IMR-90 (cell line): ENCODE data around the gene GPR152. TPM values are rescaled to one million over a fixed set of nuclear protein-coding genes. Genes with fewer than 3 reads are reported as not detected.

Experiments
- ATAC-seq: fragments of 200-7000 bp; cut with Tn5 transposase; 2 replicates; pipeline ENCODE4 v1.9.1; 2020; ENCODE audit warnings: low read depth, mild to moderate bottlenecking, moderate library complexity
- BruUV-seq: library from RNA; stranded (reverse); fragments of 400-500 nt; replicated peaks from 2 replicates; lab custom pipeline; 2021; lab: Mats Ljungman, UMichigan
- CTCF ChIA-PET: fragments of 300-600 bp; formaldehyde crosslinking; extraction: SDS; loops from one replicate; lab custom pipeline; 2021; ENCODE audit warnings: antibody characterized with exemption; lab: Yijun Ruan, JAX
- POLR2A ChIA-PET: fragments of 300-600 bp; sonication (Branson Sonifier 250); formaldehyde crosslinking; loops from one replicate; lab custom pipeline; 2022; ENCODE audit warnings: antibody characterized with exemption; ENCODE audit not compliant: unreplicated experiment; lab: Charles Lee
- DNase-seq: peaks from one replicate; pipeline ENCODE4 v3.0.0; 2013
- H2AFZ ChIP-seq: replicated peaks from 2 replicates; pipeline ENCODE3; 2013; ENCODE audit warnings: low read length, mild to moderate bottlenecking; ENCODE audit not compliant: poor library complexity
- H2AK5ac ChIP-seq: 2 replicates; pipeline ENCODE4 v1.6.1; 2013; ENCODE audit warnings: low read depth, low read length, inconsistent platforms
- H2AK9ac ChIP-seq: replicated peaks from 2 replicates; pipeline ENCODE3; 2013; ENCODE audit warnings: mild to moderate bottlenecking, low read depth, low read length, moderate library complexity; ENCODE audit not compliant: poor library complexity
- H2BK120ac ChIP-seq: 2 replicates; pipeline ENCODE4 v1.6.1; 2013; ENCODE audit warnings: low read depth, low read length, inconsistent platforms
- H2BK15ac ChIP-seq: 3 replicates; pipeline ENCODE4 v1.6.1; 2013; ENCODE audit warnings: low read depth, low read length, inconsistent platforms
- H2BK20ac ChIP-seq: 2 replicates; pipeline ENCODE4 v1.6.1; 2013; ENCODE audit warnings: low read depth, mild to moderate bottlenecking, inconsistent platforms, low read length, moderate library complexity
- H2BK5ac ChIP-seq: 2 replicates; pipeline ENCODE4 v1.6.1; 2013; ENCODE audit warnings: mild to moderate bottlenecking, low read depth, low read length, inconsistent platforms; ENCODE audit not compliant: poor library complexity, severe bottlenecking
- H3K14ac ChIP-seq: replicated peaks from 2 replicates; pipeline ENCODE4 v1.6.1; 2013; ENCODE audit warnings: low read depth, low read length, inconsistent platforms
- H3K18ac ChIP-seq: 2 replicates; pipeline ENCODE4 v1.6.1; 2013; ENCODE audit warnings: low read depth, low read length, control low read depth
- H3K23ac ChIP-seq: 2 replicates; pipeline ENCODE4 v1.6.1; 2013; ENCODE audit warnings: low read depth, low read length, inconsistent platforms
- H3K27ac ChIP-seq: 2 replicates; pipeline ENCODE4 v1.5.1; 2013; ENCODE audit warnings: mild to moderate bottlenecking, control low read depth, low read length; ENCODE audit not compliant: insufficient read depth
- H3K27me3 ChIP-seq: 2 replicates; pipeline ENCODE4 v1.6.1; 2013; ENCODE audit warnings: low read length; ENCODE audit not compliant: control insufficient read depth, insufficient read depth
- H3K36me3 ChIP-seq: 2 replicates; pipeline ENCODE4 v1.6.1; 2013; ENCODE audit warnings: low read length, mixed read lengths; ENCODE audit not compliant: control insufficient read depth, insufficient read depth
- H3K4ac ChIP-seq: 2 replicates; pipeline ENCODE4 v1.6.1; 2013; ENCODE audit warnings: low read depth, low read length, inconsistent platforms
- H3K4me1 ChIP-seq: 2 replicates; pipeline ENCODE4 v1.6.1; 2013; ENCODE audit warnings: low read length, mixed read lengths; ENCODE audit not compliant: control insufficient read depth, insufficient read depth
- H3K4me2 ChIP-seq: 2 replicates; pipeline ENCODE4 v1.6.1; 2013; ENCODE audit warnings: low read depth, mild to moderate bottlenecking, control low read depth, low read length, moderate library complexity
- H3K4me3 ChIP-seq: 2 replicates; pipeline ENCODE4 v1.5.1; 2013; ENCODE audit warnings: low read depth, mild to moderate bottlenecking, control low read depth, low read length, moderate library complexity; ENCODE audit not compliant: insufficient read depth
- H3K56ac ChIP-seq: 2 replicates; pipeline ENCODE4 v1.6.1; 2013; ENCODE audit warnings: low read length, inconsistent platforms; ENCODE audit not compliant: insufficient read depth; ENCODE audit errors: extremely low read depth
- H3K79me1 ChIP-seq, 2 experiments: 2 replicates each; pipeline ENCODE4 v1.6.1; 2013; ENCODE audit warnings: low read length in 2 of 2, inconsistent platforms in 1 of 2, low read depth in 1 of 2
- H3K9ac ChIP-seq: 2 replicates; pipeline ENCODE4 v1.6.1; 2013; ENCODE audit warnings: low read depth, low read length, control low read depth
- H3K9me1 ChIP-seq: 2 replicates; pipeline ENCODE4 v1.6.1; 2013; ENCODE audit warnings: low read length, inconsistent platforms; ENCODE audit not compliant: insufficient read depth
- H3K9me3 ChIP-seq: 2 replicates; pipeline ENCODE4 v1.6.1; 2013; ENCODE audit warnings: low read length; ENCODE audit not compliant: control insufficient read depth, insufficient read depth
- H4K20me1 ChIP-seq: 2 replicates; pipeline ENCODE4 v1.6.1; 2013; ENCODE audit warnings: low read length, inconsistent platforms; ENCODE audit not compliant: insufficient read depth
- H4K5ac ChIP-seq: 2 replicates; pipeline ENCODE4 v1.6.1; 2013; ENCODE audit warnings: mild to moderate bottlenecking, low read depth, low read length, control low read depth
- H4K8ac ChIP-seq, 2 experiments: 2 replicates each; pipeline ENCODE4 v1.6.1; 2013; ENCODE audit warnings: low read depth in 2 of 2, low read length in 2 of 2, control low read depth in 1 of 2, inconsistent platforms in 1 of 2
- H4K91ac ChIP-seq: 2 replicates; pipeline ENCODE4 v1.6.1; 2013; ENCODE audit warnings: low read depth, low read length, inconsistent platforms; ENCODE audit not compliant: insufficient read depth
- CHD1 ChIP-seq: IDR thresholded peaks from 2 replicates; pipeline ENCODE4 v1.6.1; 2012; ENCODE audit warnings: low read depth, low read length, improper control_type of control experiment
- FOS ChIP-seq: fragments of 150-350 bp; IDR thresholded peaks from 2 replicates; pipeline ENCODE4 v1.6.1; 2016; ENCODE audit warnings: low read depth, low read length
- MXI1 ChIP-seq: IDR thresholded peaks from 2 replicates; pipeline ENCODE4 v1.6.1; 2012; ENCODE audit warnings: low read depth, mild to moderate bottlenecking, low read length, moderate library complexity, borderline replicate concordance
- POLR2A ChIP-seq: IDR thresholded peaks from 2 replicates; pipeline ENCODE4 v1.6.1; 2012; ENCODE audit warnings: mild to moderate bottlenecking, low read depth, low read length
- RAD21 ChIP-seq: IDR thresholded peaks from 2 replicates; pipeline ENCODE4 v1.6.1; 2012; ENCODE audit warnings: low read length, improper control_type of control experiment
- RCOR1 ChIP-seq: IDR thresholded peaks from 2 replicates; pipeline ENCODE4 v1.6.1; 2012; ENCODE audit warnings: mild to moderate bottlenecking, low read length, improper control_type of control experiment; ENCODE audit not compliant: insufficient replicate concordance
- SMC3 ChIP-seq: fragments of 150-350 bp; IDR thresholded peaks from 2 replicates; pipeline ENCODE4 v1.6.1; 2016; ENCODE audit warnings: low read depth, mild to moderate bottlenecking, antibody characterized with exemption, low read length, moderate library complexity
- WGBS, 2 experiments: methylation state at CpG; one replicate each; pipeline versions ENCODE4 v1.1.5 to v1.1.7; 2013; ENCODE audit warnings: missing lambda C conversion rate in 2 of 2; ENCODE audit not compliant: insufficient read length in 1 of 2; ENCODE audit errors: extremely low coverage in 2 of 2; 5-methylcytosine and 5-hydroxymethylcytosine counted together
- dilution Hi-C: fragments of 300-500 bp; cut with HindIII; formaldehyde crosslinking; loops from one replicate; pipeline ENCODE4 v1.14.3; 2018; ENCODE audit warnings: low sequenced_read_pairs; ENCODE audit not compliant: unreplicated experiment
- in situ Hi-C: fragments of 300-500 bp; cut with MboI; formaldehyde crosslinking; loops from 3 replicates; pipeline ENCODE4 v1.14.3; 2019; ENCODE audit warnings: low sequenced_read_pairs, inconsistent platforms, mixed read lengths
- intact Hi-C: fragments of 100-400 bp; cut with micrococcal nuclease; formaldehyde crosslinking; loops from 2 replicates; pipeline ENCODE4 v1.10.0; 2022
- polyA plus RNA-seq, 3 experiments: library from polyadenylated mRNA; depleted of rRNA; stranded (reverse); fragments of >200 nt; gene quantifications; 2 replicates each; pipeline ENCODE4 v1.2.3, GENCODE V29; 2012; ENCODE audit warnings: low replicate concordance in 1 of 3
- total RNA-seq: library from RNA; depleted of rRNA; stranded (reverse); fragments of >200 nt; gene quantifications from 2 replicates; pipeline ENCODE4 v1.2.3, GENCODE V29; 2012
- TF ChIP-seq, protein P1 (sequence below): conservative IDR thresholded peaks from 2 replicates; pipeline ENCODE4 v1.5.1; 2012; ENCODE audit warnings: mild to moderate bottlenecking, low read depth, low read length, improper control_type of control experiment
- TF ChIP-seq, protein P2 (sequence below): fragments of 150-350 bp; IDR thresholded peaks from 2 replicates; pipeline ENCODE4 v1.6.1; 2016; ENCODE audit warnings: low read depth, mild to moderate bottlenecking, low read length, moderate library complexity, borderline replicate concordance
- TF ChIP-seq, protein P3 (sequence below): fragments of 150-350 bp; IDR thresholded peaks from 2 replicates; pipeline ENCODE4 v1.6.1; 2017; ENCODE audit warnings: mild to moderate bottlenecking, antibody characterized with exemption, low read length, low read depth

Gene GPR152
- total and polyA plus RNA-seq, 2 of the 4 experiments (the other 2 are of a cell fraction), result not detected

DNA sequence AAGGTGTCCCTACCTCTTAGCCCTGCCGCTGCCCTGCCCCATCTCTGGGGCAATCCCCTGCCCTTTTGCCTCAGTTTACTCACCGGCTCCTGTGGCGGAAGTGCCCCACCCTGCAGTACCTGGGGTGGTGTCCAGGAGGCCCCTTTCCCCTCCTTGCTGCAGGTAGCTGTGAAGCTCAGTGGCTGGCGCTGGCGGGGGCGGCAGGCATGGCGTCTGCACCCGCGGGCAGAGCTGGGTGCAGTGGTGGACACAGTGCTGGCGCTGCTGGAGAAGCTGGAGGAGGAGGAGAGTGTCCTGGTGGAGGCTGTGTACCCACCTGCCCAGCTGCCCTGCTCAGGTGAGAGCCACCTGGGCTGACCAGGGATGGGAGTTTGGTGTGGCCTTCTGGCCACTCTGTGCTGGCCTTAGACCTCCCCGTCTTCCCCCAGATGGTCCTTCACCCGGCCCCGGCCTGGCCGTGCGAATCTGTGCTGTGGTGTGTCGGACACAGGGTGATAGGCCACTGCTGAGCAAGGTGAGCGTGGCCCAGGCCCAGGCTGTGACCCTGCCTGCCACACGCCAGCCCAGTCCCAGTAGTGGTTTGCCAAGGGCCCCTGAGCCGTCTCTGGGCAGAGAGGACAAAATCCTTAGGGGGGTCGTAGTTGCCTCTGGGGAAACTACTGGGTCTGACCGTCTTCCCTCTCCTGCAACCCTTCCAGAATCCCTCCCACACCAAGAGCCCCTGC is 33.0 kb downstream of the GPR152 start (continued):
- TF ChIP-seq CHD1 (no peak), POLR2A (no peak), RCOR1 (no peak)

DNA sequence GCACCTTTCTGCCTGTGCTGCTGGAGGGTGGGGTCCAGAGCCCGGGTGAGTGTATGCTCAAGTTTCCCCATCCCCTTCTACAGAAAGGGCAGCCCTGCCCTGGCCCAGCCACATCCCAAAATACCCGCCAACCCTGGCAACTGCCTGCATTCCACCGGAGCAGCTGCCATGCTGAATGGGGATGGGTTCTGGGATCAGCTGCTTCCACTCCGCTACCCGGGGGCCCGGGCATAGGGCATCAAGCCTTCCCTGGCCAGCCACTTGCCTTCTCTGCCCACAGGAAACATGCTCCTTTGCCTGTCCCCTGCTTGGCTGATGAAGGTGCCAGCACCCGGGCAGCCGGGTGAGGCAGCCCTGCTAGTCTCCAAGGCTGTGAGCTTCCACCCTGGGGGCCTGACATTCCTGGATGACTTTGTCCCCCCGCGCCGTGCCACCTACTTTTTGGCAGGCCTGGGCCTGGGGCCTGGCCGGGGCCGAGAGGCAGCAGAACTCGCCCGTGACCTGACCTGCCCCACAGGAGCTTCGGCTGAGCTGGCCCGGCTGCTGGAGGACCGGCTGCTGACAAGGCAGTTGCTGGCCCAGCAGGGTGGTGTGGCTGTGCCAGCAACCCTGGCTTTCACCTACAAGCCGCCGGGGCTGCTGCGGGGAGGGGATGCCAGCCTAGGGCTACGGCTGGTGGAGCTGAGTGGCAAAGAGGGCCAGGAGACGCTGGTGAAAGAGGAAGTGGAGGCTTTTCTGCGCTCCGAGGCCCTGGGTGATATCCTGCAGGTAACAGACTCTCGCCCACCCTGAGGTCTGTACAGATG is 33.9 kb downstream of the GPR152 start:
- Histone ChIP-seq H3K14ac (no peak overlapping the region), H3K4me3 (no peak overlapping the region), H3K79me1 (no peaks in the 10 kb centered on the region), H2BK15ac (no peak overlapping the region), H3K9me1 (no peaks in the 10 kb centered on the region), H4K5ac (no peak overlapping the region), H3K27ac (no peak overlapping the region), H3K18ac (no peak overlapping the region), H2AK9ac (peak overlapping the region; percentile 76), H4K91ac (no peak overlapping the region), H3K27me3 (peaks cover 6% of the 10 kb centered on the region), H3K56ac (no peak overlapping the region), H2BK5ac (no peak overlapping the region), H3K23ac (no peak overlapping the region), H2AFZ (no peak overlapping the region), H4K20me1 (no peaks in the 10 kb centered on the region), H3K4me2 (no peak overlapping the region), H3K9me3 (no peaks in the 10 kb centered on the region), H3K9ac (no peak overlapping the region), H3K4me1 (peaks cover 5% of the 10 kb centered on the region; the same call in 1 of the 2 replicates), H2BK120ac (no peak overlapping the region), H3K4ac (no peak overlapping the region), H3K36me3 (no peaks in the 10 kb centered on the region), H2AK5ac (no peak overlapping the region), H2BK20ac (no peak overlapping the region), H4K8ac (no peak overlapping the region)
- ATAC-seq, result no peak
- in situ Hi-C loops, result no loop called here
- intact Hi-C loops, result no loop called here
- ChIA-PET POLR2A (no interaction called here), CTCF (interaction anchor here (0.5 kb wide), 1 partner anchor 60 kb away, joined by 3 read pairs; no protein-coding TSS in a partner anchor)
- no peak for DNase-seq
- 80% methylated on average over 10 of the region's 26 CpGs; no CpG with 5 or more reads in 1 of the 2 experiments for WGBS, 2 experiments
- TF ChIP-seq RAD21 (no peak), RCOR1 (no peak), SMC3 (no peak), POLR2A (no peak), MXI1 (no peak), FOS (no peak)
- TF ChIP-seq, protein P1, sequence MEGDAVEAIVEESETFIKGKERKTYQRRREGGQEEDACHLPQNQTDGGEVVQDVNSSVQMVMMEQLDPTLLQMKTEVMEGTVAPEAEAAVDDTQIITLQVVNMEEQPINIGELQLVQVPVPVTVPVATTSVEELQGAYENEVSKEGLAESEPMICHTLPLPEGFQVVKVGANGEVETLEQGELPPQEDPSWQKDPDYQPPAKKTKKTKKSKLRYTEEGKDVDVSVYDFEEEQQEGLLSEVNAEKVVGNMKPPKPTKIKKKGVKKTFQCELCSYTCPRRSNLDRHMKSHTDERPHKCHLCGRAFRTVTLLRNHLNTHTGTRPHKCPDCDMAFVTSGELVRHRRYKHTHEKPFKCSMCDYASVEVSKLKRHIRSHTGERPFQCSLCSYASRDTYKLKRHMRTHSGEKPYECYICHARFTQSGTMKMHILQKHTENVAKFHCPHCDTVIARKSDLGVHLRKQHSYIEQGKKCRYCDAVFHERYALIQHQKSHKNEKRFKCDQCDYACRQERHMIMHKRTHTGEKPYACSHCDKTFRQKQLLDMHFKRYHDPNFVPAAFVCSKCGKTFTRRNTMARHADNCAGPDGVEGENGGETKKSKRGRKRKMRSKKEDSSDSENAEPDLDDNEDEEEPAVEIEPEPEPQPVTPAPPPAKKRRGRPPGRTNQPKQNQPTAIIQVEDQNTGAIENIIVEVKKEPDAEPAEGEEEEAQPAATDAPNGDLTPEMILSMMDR, result no peak
- TF ChIP-seq, protein P2, sequence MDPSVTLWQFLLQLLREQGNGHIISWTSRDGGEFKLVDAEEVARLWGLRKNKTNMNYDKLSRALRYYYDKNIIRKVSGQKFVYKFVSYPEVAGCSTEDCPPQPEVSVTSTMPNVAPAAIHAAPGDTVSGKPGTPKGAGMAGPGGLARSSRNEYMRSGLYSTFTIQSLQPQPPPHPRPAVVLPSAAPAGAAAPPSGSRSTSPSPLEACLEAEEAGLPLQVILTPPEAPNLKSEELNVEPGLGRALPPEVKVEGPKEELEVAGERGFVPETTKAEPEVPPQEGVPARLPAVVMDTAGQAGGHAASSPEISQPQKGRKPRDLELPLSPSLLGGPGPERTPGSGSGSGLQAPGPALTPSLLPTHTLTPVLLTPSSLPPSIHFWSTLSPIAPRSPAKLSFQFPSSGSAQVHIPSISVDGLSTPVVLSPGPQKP, result no peak
- TF ChIP-seq, protein P3, sequence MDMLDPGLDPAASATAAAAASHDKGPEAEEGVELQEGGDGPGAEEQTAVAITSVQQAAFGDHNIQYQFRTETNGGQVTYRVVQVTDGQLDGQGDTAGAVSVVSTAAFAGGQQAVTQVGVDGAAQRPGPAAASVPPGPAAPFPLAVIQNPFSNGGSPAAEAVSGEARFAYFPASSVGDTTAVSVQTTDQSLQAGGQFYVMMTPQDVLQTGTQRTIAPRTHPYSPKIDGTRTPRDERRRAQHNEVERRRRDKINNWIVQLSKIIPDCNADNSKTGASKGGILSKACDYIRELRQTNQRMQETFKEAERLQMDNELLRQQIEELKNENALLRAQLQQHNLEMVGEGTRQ, result no peak
- dilution Hi-C loops, result no loop called here
- no TSS peak for BruUV-seq
